GM18951 (cell line): ENCODE results near the gene BSG.

Experiments used
- POLR2A ChIP-seq: IDR thresholded peaks from 4 replicates; pipeline ENCODE4 v1.6.1; 2011; ENCODE audit warnings: mild to moderate bottlenecking; ENCODE audit not compliant: insufficient read length, insufficient read depth; ENCODE audit errors: extremely low read depth
- in situ Hi-C: fragments of 300-500 bp; cut with MboI; formaldehyde crosslinking; loops from one replicate; pipeline ENCODE4 v1.12.0; 2022; ENCODE audit warnings: low sequenced_read_pairs, mixed read lengths, inconsistent platforms; ENCODE audit not compliant: unreplicated experiment

Gene BSG

GRCh38 chr19:535017-535835 lies 37.2 kb upstream of the BSG start:
- TF ChIP-seq POLR2A: no peak
- in situ Hi-C loops: no loop called here

- no peak for TF ChIP-seq POLR2A
- in situ Hi-C loops: no loop called here
Measured at GRCh38 chr19:536031-536880, 36.1 kb upstream of the BSG start.

GRCh38 chr19:536881-537404 lies 35.5 kb upstream of the BSG start:
- in situ Hi-C loops: no loop called here
- no peak for TF ChIP-seq POLR2A

GRCh38 chr19:538641-539428 lies 33.6 kb upstream of the BSG start:
- in situ Hi-C loops: no loop called here
- TF ChIP-seq POLR2A: no peak

GRCh38 chr19:539429-540030 lies 32.9 kb upstream of the BSG start:
- no peak for TF ChIP-seq POLR2A
- in situ Hi-C loops: no loop called here

- in situ Hi-C loops: no loop called here
- no peak for TF ChIP-seq POLR2A
Measured at GRCh38 chr19:540867-541637, 31.3 kb upstream of the BSG start.

- TF ChIP-seq POLR2A: no peak
- in situ Hi-C loops: no loop called here
Measured at GRCh38 chr19:541699-542098, 30.7 kb upstream of the BSG start.

GRCh38 chr19:542173-542866 lies 30.1 kb upstream of the BSG start:
- in situ Hi-C loops: no loop called here
- no peak for TF ChIP-seq POLR2A

- no peak for TF ChIP-seq POLR2A
- in situ Hi-C loops: no loop called here
Measured at GRCh38 chr19:543910-544608, 28.3 kb upstream of the BSG start, which contains the start of gene GZMM. TSS of gene GZMM (plus strand) at chr19:544053. CDS start at chr19:544072, 19 bp downstream.

- TF ChIP-seq POLR2A: no peak
- in situ Hi-C loops: no loop called here
Measured at GRCh38 chr19:547117-547516, 25.3 kb upstream of the BSG start.
